B cell (primary cell): ENCODE data around the gene RPTOR. TPM values are rescaled to one million over a fixed set of nuclear protein-coding genes. Genes with fewer than 3 reads are reported as not detected.
"Not testable (repeated sequence)": the region's sequence is repeated elsewhere in the genome, so short reads cannot be mapped to it uniquely, and the experiment has no call there.

Experiments used
- ATAC-seq: fragments of 200-7000 bp; cut with Tn5 transposase; one replicate; pipeline ENCODE4 v1.10.0; 2021; ENCODE audit warnings: low read depth, mild to moderate bottlenecking, moderate number of reproducible peaks, moderate library complexity
- CTCF ChIA-PET: fragments of 350-600 bp; sonication (Branson Sonifier 250); formaldehyde crosslinking; loops from one replicate; lab custom pipeline; 2021; ENCODE audit warnings: antibody characterized with exemption, inconsistent platforms; lab: Charles Lee
- POLR2A ChIA-PET: fragments of 350-600 bp; sonication (Branson Sonifier 250); formaldehyde crosslinking; loops from one replicate; lab custom pipeline; 2021; ENCODE audit warnings: antibody characterized with exemption; lab: Charles Lee
- DNase-seq: peaks from one replicate; pipeline ENCODE4 v3.0.0; 2013
- H2AFZ ChIP-seq: 2 replicates; pipeline ENCODE4 v1.6.1; 2012; ENCODE audit warnings: mild to moderate bottlenecking, low read depth, low read length; ENCODE audit not compliant: insufficient read depth, poor library complexity, severe bottlenecking
- H3K27ac ChIP-seq, 2 donors: 1 replicate in 1 of 2; 2 replicates in 1 of 2; pipeline ENCODE4 v1.5.1; 2012 to 2013; ENCODE audit warnings: low read length in 2 of 2, mild to moderate bottlenecking in 2 of 2, moderate library complexity in 1 of 2
- H3K27me3 ChIP-seq, 4 experiments: fragments of 200-600 bp in 1 of 4; sonication (generic) in 1 of 4; replicated peaks in 1 of 4; 1 replicate in 2 of 4; 2 replicates in 2 of 4; pipeline versions ENCODE4 v1.6.1 to v1.7.0; 2013 to 2016; ENCODE audit warnings: low read length in 3 of 4, mild to moderate bottlenecking in 2 of 4, mixed read lengths in 1 of 4, moderate library complexity in 1 of 4; ENCODE audit not compliant: insufficient read depth in 4 of 4, control insufficient read depth in 3 of 4; ENCODE audit errors: control extremely low read depth in 1 of 4
- H3K36me3 ChIP-seq, 2 experiments: replicated peaks in 1 of 2; 1 replicate in 1 of 2; 2 replicates in 1 of 2; pipeline versions ENCODE4 v1.6.1 to v1.7.1; 2013; ENCODE audit warnings: low read length in 1 of 2; ENCODE audit not compliant: insufficient read depth in 2 of 2, control insufficient read depth in 1 of 2; ENCODE audit errors: control extremely low read depth in 1 of 2, extremely low read depth in 1 of 2
- H3K4me1 ChIP-seq, 2 donors: fragments of 200-600 bp in 1 of 2; sonication (generic) in 1 of 2; 1 replicate in 1 of 2; 2 replicates in 1 of 2; pipeline versions ENCODE4 v1.5.1 to v1.6.1; 2013 to 2017; ENCODE audit warnings: low read length in 2 of 2; ENCODE audit not compliant: control insufficient read depth in 2 of 2, insufficient read depth in 2 of 2
- H3K4me2 ChIP-seq: replicated peaks from 2 replicates; pipeline ENCODE3; 2012; ENCODE audit warnings: mild to moderate bottlenecking, low read depth, low read length; ENCODE audit not compliant: poor library complexity, severe bottlenecking
- H3K4me3 ChIP-seq, 5 experiments: fragments of 200-600 bp in 1 of 5; sonication (generic) in 1 of 5; 1 replicate in 3 of 5; 2 replicates in 2 of 5; pipeline versions ENCODE4 v1.5.1 to v1.7.0; 2011 to 2016; ENCODE audit warnings: low read length in 4 of 5, mild to moderate bottlenecking in 4 of 5, low read depth in 2 of 5, control low read depth in 1 of 5, moderate library complexity in 1 of 5; ENCODE audit not compliant: insufficient read depth in 1 of 5; ENCODE audit errors: control extremely low read depth in 1 of 5, extremely low read depth in 1 of 5
- H3K79me2 ChIP-seq: fragments of 200-600 bp; sonication (generic); one replicate; pipeline ENCODE4 v1.6.0; 2016; ENCODE audit warnings: low read length; ENCODE audit not compliant: control insufficient read depth, insufficient read depth
- H3K9ac ChIP-seq: fragments of 200-600 bp; sonication (generic); 2 replicates; pipeline ENCODE4 v1.6.1; 2017; ENCODE audit warnings: mild to moderate bottlenecking, low read length, moderate library complexity
- H3K9me3 ChIP-seq, 3 donors: one replicate each; pipeline versions ENCODE4 v1.6.1 to v1.7.1; 2013; ENCODE audit warnings: low read length in 2 of 3; ENCODE audit not compliant: control insufficient read depth in 2 of 3, insufficient read depth in 1 of 3; ENCODE audit errors: control extremely low read depth in 1 of 3
- H4K20me1 ChIP-seq: 2 replicates; pipeline ENCODE4 v1.6.0; 2012; ENCODE audit warnings: mild to moderate bottlenecking, low read length; ENCODE audit not compliant: insufficient read depth, control insufficient read depth, poor library complexity, severe bottlenecking
- H3K27ac Mint-ChIP-seq: one replicate; pipeline ENCODE4 v1.8.0; 2021; ENCODE audit warnings: mixed read lengths
- H3K27me3 Mint-ChIP-seq: one replicate; pipeline ENCODE4 v1.8.0; 2021; ENCODE audit warnings: mixed read lengths
- H3K4me1 Mint-ChIP-seq: one replicate; pipeline ENCODE4 v1.8.0; 2021; ENCODE audit warnings: mixed read lengths
- H3K4me3 Mint-ChIP-seq: one replicate; pipeline ENCODE4 v1.8.0; 2021; ENCODE audit warnings: mixed read lengths
- H3K9me3 Mint-ChIP-seq: one replicate; pipeline ENCODE4 v1.8.0; 2022; ENCODE audit warnings: mixed read lengths; ENCODE audit not compliant: insufficient read depth
- EZH2 ChIP-seq: IDR thresholded peaks from 2 replicates; pipeline ENCODE4 v1.6.1; 2012; ENCODE audit warnings: borderline replicate concordance, low read depth, mild to moderate bottlenecking, moderate library complexity, low read length; ENCODE audit not compliant: insufficient read depth, poor library complexity, severe bottlenecking
- WGBS: methylation state at CpG from one replicate; pipeline ENCODE4 v1.1.5; 2013; ENCODE audit warnings: missing lambda C conversion rate; ENCODE audit not compliant: insufficient coverage; 5-methylcytosine and 5-hydroxymethylcytosine counted together
- intact Hi-C: fragments of 100-400 bp; cut with micrococcal nuclease; formaldehyde crosslinking; loops from one replicate; pipeline ENCODE4 v1.10.0; 2022
- polyA plus RNA-seq: library from polyadenylated mRNA; depleted of rRNA; stranded (reverse); fragments of >200 nt; gene quantifications from 2 replicates; pipeline ENCODE4 v1.2.3, GENCODE V29; 2012
- total RNA-seq, 2 donors: library from RNA; stranded (reverse); fragments of 120-200 nt in 1 of 2; gene quantifications; 1 replicate in 1 of 2; 2 replicates in 1 of 2; pipeline versions ENCODE4 v1.2.3 to v1.2.4, GENCODE V29; 2013 to 2022
- TF ChIP-seq, protein P1 (sequence below): fragments of 200-600 bp; IDR thresholded peaks from one replicate; pipeline ENCODE4 v1.8.0; 2022; ENCODE audit warnings: antibody characterized with exemption, mild to moderate bottlenecking

RPTOR gene
- total and polyA plus RNA-seq, 2 donors (not counting 1 experiment from before 2014, with no cell fraction given): 13.4 to 58.8 TPM

DNA sequence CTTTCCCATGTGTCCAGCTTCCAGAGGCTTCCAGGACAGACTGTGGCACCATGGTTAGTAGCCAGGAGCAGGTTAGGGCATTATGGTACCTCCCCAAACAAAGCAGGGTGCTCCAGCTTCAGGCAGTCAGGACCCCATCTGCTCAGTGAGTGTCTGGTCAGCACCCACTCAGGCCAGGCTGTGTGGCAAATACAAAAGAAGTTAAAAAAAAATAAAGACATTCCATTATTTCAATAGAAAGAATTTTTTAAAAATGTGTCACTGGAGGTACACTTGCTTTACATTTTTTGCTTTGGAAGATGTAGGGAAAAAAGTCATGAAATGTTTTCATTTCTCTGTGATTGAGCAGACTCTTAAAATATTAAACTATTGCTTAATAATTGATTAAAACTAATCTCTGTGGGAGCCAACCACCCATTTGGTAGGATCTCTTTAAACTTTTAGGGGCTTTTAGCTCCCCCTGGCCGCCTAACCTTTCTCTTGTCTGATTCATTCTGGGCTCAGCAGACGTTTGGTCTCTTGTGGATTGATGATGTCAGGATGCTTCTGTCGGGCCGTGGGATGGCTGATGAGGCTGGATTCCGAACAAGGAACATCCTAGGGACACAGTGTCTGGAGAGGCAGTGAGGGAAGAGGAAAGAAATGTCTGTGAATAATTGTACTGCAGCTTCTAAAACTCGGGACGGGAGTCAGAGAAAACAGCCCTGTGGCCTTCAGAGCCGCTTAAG lies 39.8 kb upstream of the RPTOR start:
- intact Hi-C loops: no loop called here
- no peak overlapping the region for H2AFZ ChIP-seq
- H3K4me1 ChIP-seq: no peaks in the 10 kb centered on the region
- Mint-ChIP-seq H3K4me3 (no peak overlapping the region), H3K4me1 (no peaks in the 10 kb centered on the region), H3K9me3 (no peaks in the 10 kb centered on the region), H3K27me3 (peaks cover 22% of the 10 kb centered on the region), H3K27ac (no peak overlapping the region)
- no peaks in the 10 kb centered on the region for H3K36me3 ChIP-seq
- TF ChIP-seq EZH2: no peak
- TF ChIP-seq, protein P1, sequence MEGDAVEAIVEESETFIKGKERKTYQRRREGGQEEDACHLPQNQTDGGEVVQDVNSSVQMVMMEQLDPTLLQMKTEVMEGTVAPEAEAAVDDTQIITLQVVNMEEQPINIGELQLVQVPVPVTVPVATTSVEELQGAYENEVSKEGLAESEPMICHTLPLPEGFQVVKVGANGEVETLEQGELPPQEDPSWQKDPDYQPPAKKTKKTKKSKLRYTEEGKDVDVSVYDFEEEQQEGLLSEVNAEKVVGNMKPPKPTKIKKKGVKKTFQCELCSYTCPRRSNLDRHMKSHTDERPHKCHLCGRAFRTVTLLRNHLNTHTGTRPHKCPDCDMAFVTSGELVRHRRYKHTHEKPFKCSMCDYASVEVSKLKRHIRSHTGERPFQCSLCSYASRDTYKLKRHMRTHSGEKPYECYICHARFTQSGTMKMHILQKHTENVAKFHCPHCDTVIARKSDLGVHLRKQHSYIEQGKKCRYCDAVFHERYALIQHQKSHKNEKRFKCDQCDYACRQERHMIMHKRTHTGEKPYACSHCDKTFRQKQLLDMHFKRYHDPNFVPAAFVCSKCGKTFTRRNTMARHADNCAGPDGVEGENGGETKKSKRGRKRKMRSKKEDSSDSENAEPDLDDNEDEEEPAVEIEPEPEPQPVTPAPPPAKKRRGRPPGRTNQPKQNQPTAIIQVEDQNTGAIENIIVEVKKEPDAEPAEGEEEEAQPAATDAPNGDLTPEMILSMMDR: no peak
- H3K9me3 ChIP-seq: peaks cover 0 to 3% (median 0%) of the 10 kb centered on the region in 3 donors
- no peak overlapping the region for H3K27ac ChIP-seq
- DNase-seq (no peak), ATAC-seq (no peak)
- POLR2A ChIA-PET: no interaction called here
- H3K79me2 ChIP-seq: no peaks in the 10 kb centered on the region
- no peak overlapping the region for H3K4me3 ChIP-seq
- H3K9ac ChIP-seq: no peak overlapping the region
- 48% methylated on average over 8 of the region's 8 CpGs for WGBS
- H3K27me3 ChIP-seq: peaks cover 0 to 14% (median 1%) of the 10 kb centered on the region in 4 experiments
- no peak overlapping the region for H3K4me2 ChIP-seq
- CTCF ChIA-PET: interaction anchor here (1.5 kb wide), 1 partner anchor 78 kb away, joined by 5 read pairs; no protein-coding TSS in a partner anchor
- H4K20me1 ChIP-seq: no peaks in the 10 kb centered on the region

DNA sequence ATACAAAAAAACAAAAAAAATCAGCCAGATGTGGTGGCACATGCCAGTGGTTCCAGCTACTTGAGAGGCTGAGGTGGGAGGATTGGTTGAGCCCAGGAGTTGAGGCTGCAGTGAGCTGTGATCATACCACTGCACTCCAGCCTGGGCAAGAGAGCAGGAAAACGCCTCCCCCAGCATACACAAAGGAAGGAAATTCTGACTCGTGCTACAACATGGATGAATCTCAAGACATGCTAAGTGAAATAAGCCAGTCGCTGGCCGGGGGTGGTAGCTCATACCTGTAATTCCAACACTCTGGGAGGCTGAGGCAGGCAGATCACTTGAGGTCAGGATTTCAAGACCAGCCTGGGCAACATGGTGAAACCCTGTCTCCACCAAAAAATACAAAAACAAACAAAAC lies 37.5 kb upstream of the RPTOR start:
- H3K9ac ChIP-seq, H2AFZ ChIP-seq, DNase-seq, H3K4me1 ChIP-seq, H3K4me3 ChIP-seq, H3K4me2 ChIP-seq, H3K27ac Mint-ChIP-seq, H4K20me1 ChIP-seq, H3K4me3 Mint-ChIP-seq, CTCF ChIA-PET, H3K9me3 Mint-ChIP-seq, H3K9me3 ChIP-seq, ATAC-seq, H3K27ac ChIP-seq, H3K79me2 ChIP-seq, H3K4me1 Mint-ChIP-seq, H3K36me3 ChIP-seq, intact Hi-C loops, POLR2A ChIA-PET: not testable (repeated sequence)
- peaks cover 13% of the 10 kb centered on the region for H3K27me3 Mint-ChIP-seq
- WGBS: 41% methylated on average over 4 of the region's 4 CpGs
- peaks cover 0 to 17% (median 1%) of the 10 kb centered on the region in 4 experiments for H3K27me3 ChIP-seq
